ENCODE measurements around the gene PDE3B. TPM values are rescaled to one million over a fixed set of nuclear protein-coding genes. Genes with fewer than 3 reads are reported as not detected.

Gene PDE3B
- polyA plus RNA-seq, 1 of the 3 experiments (the other 2 are of a cell fraction), result 0.26 TPM

- no peak for TF ChIP-seq MAX (IDR thresholded peaks at IDR 0.05; ENCODE audit: low read depth)
These were observed 8.8 kb upstream of the PDE3B start (continued) for GRCh38 chr11:14634813-14635212.

- DNase-seq, result no peak
- H3K9me2 ChIP-seq, result no peaks in the 10 kb centered on the region
- no peaks in the 10 kb centered on the region for H3K79me2 ChIP-seq (ENCODE audit: insufficient read depth)
- H3K36me3 ChIP-seq (replicated peaks in 1 of 2; ENCODE audit: control insufficient read depth in 1 of 2, insufficient read depth in 2 of 2, low read length in 1 of 2), result no peaks in the 10 kb centered on the region
- whole genome bisulfite sequencing (ENCODE audit: low lambda C conversion rate), result 82% methylated on average over 1 of the region's 1 CpG
- H4K20me1 ChIP-seq (ENCODE audit: insufficient read depth), result no peaks in the 10 kb centered on the region
- TF ChIP-seq EZH2phosphoT487 (IDR thresholded peaks at IDR 0.05; ENCODE audit: borderline replicate concordance, low read depth) (no peak), ELF1 (IDR thresholded peaks at IDR 0.05) (no peak), RAD21 (IDR thresholded peaks at IDR 0.05; ENCODE audit: low read length) (no peak), YY1 (IDR thresholded peaks at IDR 0.05; ENCODE audit: low read depth) (no peak)
- H2AFZ ChIP-seq (ENCODE audit: low read depth), result no peak overlapping the region
- CTCF ChIA-PET, result interaction anchor here (1.7 kb wide), 1 partner anchor 9 kb away, joined by 6 read pairs; no protein-coding TSS in a partner anchor
- no peaks in the 10 kb centered on the region for H3K9me3 ChIP-seq
- H3K27me3 ChIP-seq (ENCODE audit: insufficient read depth), result no peaks in the 10 kb centered on the region
- H3K27ac ChIP-seq (ENCODE audit: low read depth in 2 of 2, low read length in 1 of 2), result no peak overlapping the region
- no peak overlapping the region for H3K9ac ChIP-seq
- H3K4me3 ChIP-seq (ENCODE audit: low read depth in 2 of 2, low read length in 1 of 2), result no peak overlapping the region
- H3F3A ChIP-seq (replicated peaks; ENCODE audit: insufficient read depth), result no peaks in the 10 kb centered on the region
- POLR2A ChIA-PET, result no interaction called here
- H3K4me1 ChIP-seq (ENCODE audit: control insufficient read depth in 1 of 2, insufficient read depth in 2 of 2, low read depth in 1 of 2, low read length in 1 of 2), result no peaks in the 10 kb centered on the region
- H3K4me2 ChIP-seq, result no peak overlapping the region
These were observed 8.1 kb upstream of the PDE3B start for GRCh38 chr11:14635546-14635945.

GRCh38 chr11:14636119-14636518 lies 7.5 kb upstream of the PDE3B start:
- no peak overlapping the region for H3K9ac ChIP-seq
- ChIA-PET POLR2A (no interaction called here), CTCF (interaction anchor here (1.0 kb wide), 1 partner anchor 35 kb away, joined by 5 read pairs; no protein-coding TSS in a partner anchor)
- TF ChIP-seq NRF1 (IDR thresholded peaks at IDR 0.05; ENCODE audit: low read depth, low read length) (no peak), SMC3 (IDR thresholded peaks at IDR 0.05; ENCODE audit: low read depth, low read length) (no peak), YY1 (IDR thresholded peaks at IDR 0.05; ENCODE audit: low read depth) (no peak), MAX (IDR thresholded peaks at IDR 0.05; ENCODE audit: low read depth) (no peak), RCOR1 (IDR thresholded peaks at IDR 0.05; ENCODE audit: low read length) (no peak), NFIC (IDR thresholded peaks at IDR 0.05; ENCODE audit: borderline replicate concordance) (no peak), PBX3 (IDR thresholded peaks at IDR 0.05) (no peak), REST (IDR thresholded peaks at IDR 0.05; ENCODE audit: low read depth, low read length) (no peak), RXRA (IDR thresholded peaks at IDR 0.05; ENCODE audit: borderline replicate concordance, low read depth) (no peak)
- no peak overlapping the region for H3K4me3 ChIP-seq (ENCODE audit: low read depth in 2 of 2, low read length in 1 of 2)
- no peaks in the 10 kb centered on the region for H3K36me3 ChIP-seq (replicated peaks in 1 of 2; ENCODE audit: control insufficient read depth in 1 of 2, insufficient read depth in 2 of 2, low read length in 1 of 2)
- H3K79me2 ChIP-seq (ENCODE audit: insufficient read depth), result no peaks in the 10 kb centered on the region
- H3K9me2 ChIP-seq, result no peaks in the 10 kb centered on the region
- H3K4me2 ChIP-seq, result no peak overlapping the region
- no peak overlapping the region for H3K27ac ChIP-seq (ENCODE audit: low read depth in 2 of 2, low read length in 1 of 2)
- no peaks in the 10 kb centered on the region for H3K27me3 ChIP-seq (ENCODE audit: insufficient read depth)
- WGBS (ENCODE audit: low lambda C conversion rate), result 42% methylated on average over 1 of the region's 1 CpG
- H3K9me3 ChIP-seq, result no peaks in the 10 kb centered on the region
- no peaks in the 10 kb centered on the region for H3F3A ChIP-seq (replicated peaks; ENCODE audit: insufficient read depth)
- no peaks in the 10 kb centered on the region for H3K4me1 ChIP-seq (ENCODE audit: control insufficient read depth in 1 of 2, insufficient read depth in 2 of 2, low read depth in 1 of 2, low read length in 1 of 2)
- H2AFZ ChIP-seq (ENCODE audit: low read depth), result no peak overlapping the region
- no peaks in the 10 kb centered on the region for H4K20me1 ChIP-seq (ENCODE audit: insufficient read depth)
- DNase-seq, result no peak

Data from SK-N-SH (cell line).